ENCODE measurements around the gene EPHA6.
"Not testable (repeated sequence)": the region's sequence is repeated elsewhere in the genome, so short reads cannot be mapped to it uniquely, and the experiment has no call there.

Gene EPHA6

GRCh38 chr3:97181704-97182103, 367.3 kb downstream of the EPHA6 start:
- no peak for DNase-seq (ENCODE audit: low spot score)

GRCh38 chr3:97187771-97188170, 373.4 kb downstream of the EPHA6 start:
- no peak for DNase-seq (ENCODE audit: low spot score)

DNA sequence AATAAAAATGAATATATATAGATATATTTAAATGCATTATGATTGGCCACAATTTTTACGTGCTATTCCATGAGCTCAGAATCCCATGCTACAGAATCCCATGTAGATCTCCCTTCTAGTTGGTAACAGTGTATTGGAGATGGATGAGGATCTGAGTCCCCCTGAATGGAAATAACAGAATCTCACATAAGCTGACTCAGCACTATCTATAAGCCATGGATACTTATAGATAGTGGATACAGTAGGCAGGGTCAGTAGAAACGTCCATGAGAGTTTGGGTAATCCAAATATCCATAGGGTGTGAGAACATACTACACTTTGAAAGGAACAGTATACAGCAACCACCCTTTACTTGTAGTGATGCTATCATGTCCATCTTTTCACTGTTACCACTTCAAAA, 375.4 kb downstream of the EPHA6 start:
- DNase-seq (ENCODE audit: low spot score): no peak

DNA sequence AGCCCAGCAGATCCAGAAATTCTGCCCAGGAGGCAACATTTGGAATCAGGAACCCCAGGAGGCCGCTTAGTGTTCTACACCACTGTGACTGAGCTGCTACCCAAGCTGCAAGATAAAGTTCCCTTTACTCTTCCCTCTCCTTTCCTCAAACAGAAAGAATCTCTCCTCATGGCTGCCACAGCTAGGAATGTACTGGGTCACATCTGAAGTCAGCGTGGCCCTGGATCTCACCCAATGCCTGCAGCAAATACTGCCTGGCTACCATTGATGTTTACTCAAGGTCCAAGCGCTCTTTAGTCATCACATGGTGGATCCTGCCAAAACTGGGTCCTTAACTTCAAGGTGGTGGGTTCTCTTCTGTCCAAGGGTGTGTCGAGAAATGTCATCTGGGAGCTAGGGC, 382.7 kb downstream of the EPHA6 start:
- no peak for DNase-seq (ENCODE audit: low spot score)

GRCh38 chr3:97197830-97198229, 383.4 kb downstream of the EPHA6 start:
- no peak for DNase-seq (ENCODE audit: low spot score)

DNA sequence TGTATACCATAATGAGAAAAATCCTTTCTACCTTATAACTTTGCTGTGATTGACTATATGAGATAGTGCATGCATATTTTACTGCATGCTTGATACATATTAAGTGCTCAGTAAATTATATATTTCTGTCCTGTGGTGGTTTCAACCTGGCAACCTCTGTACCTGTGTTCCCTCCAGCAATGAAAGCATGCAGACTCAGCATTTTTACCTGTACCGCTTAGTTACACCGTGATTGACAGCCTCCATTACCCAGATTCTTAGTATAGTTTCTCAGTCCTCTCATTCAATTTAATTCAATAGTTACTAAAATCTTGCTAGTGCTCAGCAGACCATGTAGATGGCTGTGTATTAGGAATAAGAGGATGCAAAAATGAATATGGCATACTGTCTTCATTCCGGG, 386.0 kb downstream of the EPHA6 start:
- DNase-seq (ENCODE audit: low spot score): no peak

DNA sequence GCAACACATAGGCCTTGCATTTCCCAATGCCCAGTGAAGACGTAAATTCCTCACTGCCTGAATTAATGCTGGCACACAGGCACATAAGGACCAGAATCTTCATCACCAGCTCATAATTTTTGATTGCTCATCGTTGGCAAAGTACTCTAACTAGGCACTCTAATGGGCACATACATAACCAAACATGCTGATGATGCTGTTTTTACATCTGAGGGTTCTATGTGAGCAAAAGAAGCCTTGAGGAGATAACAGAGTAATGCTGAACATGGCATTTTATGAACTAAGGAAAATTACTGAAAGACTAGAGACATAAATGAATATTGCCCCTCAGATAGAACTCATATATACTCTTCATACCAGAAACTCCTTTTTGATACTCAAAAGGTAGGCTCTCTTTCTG, 387.4 kb downstream of the EPHA6 start:
- DNase-seq (ENCODE audit: low spot score): no peak

- no peak for DNase-seq (ENCODE audit: low spot score)
Measured at GRCh38 chr3:97228966-97229365, 414.6 kb downstream of the EPHA6 start.

DNA sequence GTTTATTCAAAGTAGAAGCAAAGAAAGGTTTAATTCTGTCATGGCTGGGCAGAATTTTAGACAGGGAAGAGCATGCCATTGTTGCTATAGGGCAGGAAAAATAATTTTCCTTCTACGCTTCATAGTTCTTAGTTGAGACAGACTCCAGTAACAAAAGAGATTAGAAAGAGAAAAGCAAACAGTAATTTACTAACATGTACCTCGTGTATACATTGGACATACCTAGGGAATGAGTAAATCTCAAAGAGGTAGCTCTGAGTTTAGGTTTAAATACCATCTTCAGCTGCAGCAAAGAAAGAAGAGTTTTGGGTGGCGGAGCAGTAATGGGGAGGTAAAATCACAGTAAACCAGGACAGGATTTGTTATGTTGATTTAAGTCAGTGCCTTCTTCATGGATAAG, 416.1 kb downstream of the EPHA6 start:
- DNase-seq (ENCODE audit: low spot score): no peak

DNA sequence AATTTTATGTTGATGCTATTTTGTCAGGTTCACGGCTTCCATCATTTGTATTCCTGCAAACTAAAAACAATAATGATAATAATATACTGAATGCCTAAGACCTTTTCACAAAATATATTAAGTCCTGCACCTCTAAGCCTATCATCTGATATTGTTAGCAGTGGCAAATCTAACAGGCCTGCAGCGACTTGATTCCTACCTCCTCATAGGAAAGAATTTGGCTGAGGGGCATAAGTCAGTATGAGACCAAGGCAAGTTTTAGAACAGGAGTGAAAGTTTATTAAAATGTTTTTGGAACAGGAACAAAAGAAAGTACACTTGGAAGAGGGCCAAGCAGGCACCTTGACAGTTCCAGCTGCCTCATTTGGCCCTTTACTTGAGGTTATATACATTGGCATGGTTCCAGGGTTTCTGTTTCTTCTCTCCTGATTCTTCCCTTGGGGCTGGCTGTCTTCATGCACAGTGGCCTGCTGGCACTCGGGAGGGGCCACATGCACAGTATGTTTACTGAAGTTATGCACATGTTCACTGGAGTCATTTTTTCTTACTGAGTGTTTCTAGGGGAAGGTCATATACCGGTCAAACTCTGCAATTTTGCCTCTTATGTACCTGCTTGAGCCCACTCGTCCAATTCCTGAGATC, 418.1 kb downstream of the EPHA6 start:
- DNase-seq (ENCODE audit: low spot score): no peak

- DNase-seq (ENCODE audit: low spot score): no peak
Measured at GRCh38 chr3:97235179-97235578, 420.8 kb downstream of the EPHA6 start.

DNA sequence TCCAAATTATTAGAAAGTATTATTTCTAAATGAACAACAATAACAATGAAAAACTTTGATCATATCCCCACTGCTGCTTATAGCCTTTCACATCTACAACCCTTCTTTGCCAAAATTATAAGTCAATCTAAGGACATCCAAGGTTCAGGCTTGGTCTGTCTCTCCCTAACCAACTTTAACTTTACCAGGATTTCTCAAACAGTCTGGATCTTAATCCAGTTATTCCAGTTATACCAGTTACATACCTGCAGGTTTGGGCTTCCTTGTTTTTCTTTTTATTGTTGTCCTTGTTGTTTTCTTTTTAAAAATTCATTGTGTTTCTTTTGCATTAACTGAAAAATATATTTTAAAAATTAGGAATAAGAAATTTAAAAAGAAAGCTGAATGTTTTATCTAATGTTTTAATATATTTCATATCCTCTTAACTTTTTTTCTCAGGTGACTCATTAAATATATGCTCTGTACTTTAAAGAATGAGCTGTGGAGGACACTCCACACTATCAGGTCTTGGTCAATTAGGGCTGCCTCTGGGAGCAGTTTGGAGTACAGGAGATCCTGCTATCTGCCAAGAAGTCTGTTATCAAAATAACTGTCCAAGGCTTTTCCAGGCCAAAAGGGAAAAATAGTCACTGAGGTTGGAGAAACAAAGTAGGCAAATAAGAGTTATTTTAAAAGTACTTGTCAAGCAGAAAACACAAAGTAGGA, 421.4 kb downstream of the EPHA6 start:
- no peak for DNase-seq (ENCODE audit: low spot score)

DNA sequence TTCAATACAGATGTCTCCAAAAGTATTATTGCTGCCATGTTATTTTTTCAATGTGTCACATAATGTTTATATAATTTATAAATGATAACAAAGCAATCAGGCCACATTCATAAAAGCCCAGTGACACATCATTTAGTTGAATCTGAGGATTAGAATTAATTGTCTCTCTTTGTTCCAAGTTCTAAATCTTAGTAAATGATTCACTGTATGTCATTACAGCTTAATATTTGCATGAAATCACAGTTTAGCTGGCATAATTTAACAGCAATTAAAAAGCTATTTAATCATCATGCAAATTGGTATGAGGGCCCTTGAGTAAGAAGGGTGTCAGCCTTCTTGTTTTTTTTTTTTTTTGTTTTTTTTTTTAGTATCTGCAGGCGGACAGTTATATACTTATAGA, 427.0 kb downstream of the EPHA6 start:
- no peak for DNase-seq (ENCODE audit: low spot score)

GRCh38 chr3:97245201-97245910, 431.0 kb downstream of the EPHA6 start:
- DNase-seq (ENCODE audit: low spot score): no peak

DNA sequence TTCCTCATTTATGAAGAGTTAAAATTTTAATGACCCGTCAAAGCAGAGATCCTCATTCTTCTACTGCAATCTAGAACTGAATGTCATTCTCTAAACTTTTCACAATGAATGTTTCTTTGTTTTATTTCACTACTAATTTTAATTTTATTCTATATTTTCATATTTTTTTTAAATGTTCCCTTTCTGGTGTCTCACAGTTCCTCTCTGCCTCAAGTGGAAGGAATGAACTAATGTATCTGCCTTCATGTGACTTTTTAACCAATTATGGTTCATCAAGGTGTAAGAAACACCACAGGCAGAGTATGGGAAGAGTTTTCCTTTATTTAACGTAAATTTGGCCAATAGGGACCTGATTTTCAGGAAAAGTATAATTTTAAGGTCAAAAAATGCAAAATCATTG, 441.7 kb downstream of the EPHA6 start:
- DNase-seq (ENCODE audit: low spot score): no peak

GRCh38 chr3:97257942-97258697, 443.7 kb downstream of the EPHA6 start:
- DNase-seq (ENCODE audit: low spot score): no peak

- no peak for DNase-seq (ENCODE audit: low spot score)
Measured at GRCh38 chr3:97259263-97259662, 444.9 kb downstream of the EPHA6 start.

- DNase-seq (ENCODE audit: low spot score): no peak
Measured at GRCh38 chr3:97264180-97264579, 449.8 kb downstream of the EPHA6 start.

DNA sequence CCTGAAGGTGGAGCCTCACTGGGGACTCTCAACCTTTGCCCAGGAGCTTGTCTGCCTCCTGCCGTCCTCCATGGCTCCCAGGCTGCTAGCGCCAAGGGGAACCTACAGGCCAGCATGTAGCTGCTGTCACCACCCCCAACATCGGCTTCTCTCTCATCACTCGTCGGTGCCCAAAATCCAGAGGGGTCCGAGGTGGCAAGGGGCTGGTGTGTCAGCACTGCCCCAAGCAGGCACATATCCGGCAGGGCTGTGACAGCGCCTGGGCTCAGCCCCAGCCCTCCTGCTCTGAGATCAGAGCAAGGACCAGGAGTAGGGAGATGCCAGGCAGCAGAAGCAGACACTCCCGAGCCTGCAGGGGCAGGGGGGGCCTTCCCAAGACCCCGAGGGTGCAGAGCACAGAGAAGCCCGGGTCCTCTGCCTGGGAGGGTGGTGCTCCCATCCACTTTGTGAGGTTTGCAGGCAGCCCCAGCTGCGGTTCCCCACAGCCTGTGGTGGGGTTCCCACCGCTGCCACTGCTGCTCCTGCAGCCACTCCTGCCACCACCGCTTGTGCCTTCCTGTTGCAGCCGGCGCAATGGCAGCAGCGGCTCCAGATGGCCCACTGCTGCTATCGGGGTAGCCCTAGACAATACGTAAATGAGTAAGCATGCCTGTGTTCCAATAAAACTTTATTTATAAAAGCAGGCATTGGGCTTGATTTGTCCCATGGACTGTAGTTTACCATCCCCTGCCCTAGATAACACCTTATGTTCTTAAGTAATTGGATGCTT, 451.0 kb downstream of the EPHA6 start:
- DNase-seq (ENCODE audit: low spot score): no peak

GRCh38 chr3:97269202-97269601, 454.8 kb downstream of the EPHA6 start:
- DNase-seq (ENCODE audit: low spot score): no peak

DNA sequence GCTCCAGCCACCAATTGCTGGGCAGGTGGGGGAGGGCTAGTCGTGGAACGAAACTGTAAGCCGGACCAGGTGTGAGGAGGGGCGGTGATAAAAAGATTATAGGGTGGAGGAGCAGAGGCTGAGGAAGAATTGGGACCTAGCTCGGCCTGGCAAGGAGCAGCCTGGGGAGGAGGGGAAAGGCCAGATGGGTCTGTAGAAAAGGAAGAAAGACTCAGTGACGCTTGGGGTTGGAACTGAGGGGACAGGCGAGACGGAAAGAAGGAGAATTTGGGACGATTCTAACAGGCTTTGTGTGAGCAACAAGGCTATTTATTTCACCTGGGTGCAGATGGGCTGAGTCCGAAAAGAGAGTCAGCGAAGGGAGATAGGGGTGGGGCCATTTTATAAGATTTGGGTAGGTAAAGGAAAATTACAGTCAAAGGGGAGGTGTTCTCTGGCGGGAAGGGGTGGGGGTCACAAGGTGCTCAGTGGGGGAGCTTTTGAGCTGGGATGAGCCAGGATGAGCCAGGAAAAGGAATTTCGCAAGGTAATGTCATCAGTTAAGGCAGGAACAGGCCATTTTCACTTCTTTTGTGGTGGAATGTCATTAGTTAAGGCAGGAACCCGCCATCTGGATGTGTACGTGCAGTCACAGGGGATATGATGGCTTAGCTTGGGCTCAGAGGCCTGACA, 462.6 kb downstream of the EPHA6 start:
- DNase-seq (ENCODE audit: low spot score): not testable (repeated sequence)
